Right atrium auricular region (tissue), 2 donors: Measurements from ENCODE around the gene CEP72. TPM values are rescaled to one million over a fixed set of nuclear protein-coding genes. Genes with fewer than 3 reads are reported as not detected.

ENCODE experiments used
- DNase-seq: peaks from one replicate; pipeline ENCODE4 v3.0.0-alpha.2; 2019; ENCODE audit warnings: low spot score
- H3K27ac ChIP-seq, 2 donors: fragments of 200-600 bp; sonication (generic); 1 replicate in 1 of 2; 2 replicates in 1 of 2; pipeline ENCODE4 v1.5.1; 2016 to 2019
- H3K27me3 ChIP-seq, 2 donors: fragments of 200-600 bp; sonication (generic); one replicate each; pipeline versions ENCODE4 v1.5.1 to v1.6.0; 2017 to 2019
- H3K36me3 ChIP-seq: fragments of 200-600 bp; sonication (generic); one replicate; pipeline ENCODE4 v1.5.1; 2016
- H3K4me1 ChIP-seq, 2 donors: fragments of 200-600 bp; sonication (generic); one replicate each; pipeline versions ENCODE4 v1.5.1 to v1.6.0; 2017 to 2019
- H3K4me3 ChIP-seq, 2 donors: fragments of 200-600 bp; sonication (generic); 1 replicate in 1 of 2; 2 replicates in 1 of 2; pipeline ENCODE4 v1.5.1; 2017 to 2019; ENCODE audit warnings: mild to moderate bottlenecking in 1 of 2, moderate library complexity in 1 of 2
- H3K9me3 ChIP-seq, 2 donors: fragments of 200-600 bp; sonication (generic); one replicate each; pipeline ENCODE4 v1.5.1; 2019
- CTCF ChIP-seq, 2 donors: fragments of 200-600 bp; sonication (generic); IDR thresholded peaks; one replicate each; pipeline ENCODE4 v1.5.1; 2019; ENCODE audit warnings: antibody characterized with exemption in 2 of 2
- total RNA-seq, 2 donors: library from RNA; depleted of rRNA; stranded (reverse); fragments of >200 nt; gene quantifications; one replicate each; pipeline ENCODE4 v1.1.0, GENCODE V29; 2016

CEP72 gene
- total RNA-seq, 2 donors from 2014 or later: 0.41 to 1.0 TPM

- peaks cover 12% of the 10 kb centered on the region for H3K36me3 ChIP-seq
- H3K9me3 ChIP-seq: no peaks in the 10 kb centered on the region
- no peaks in the 10 kb centered on the region for H3K4me1 ChIP-seq
- TF ChIP-seq CTCF (IDR thresholded peaks at IDR 0.05): no peak
- DNase-seq: no peak
- no peaks in the 10 kb centered on the region for H3K27me3 ChIP-seq
- no peak overlapping the region for H3K4me3 ChIP-seq
- H3K27ac ChIP-seq: no peak overlapping the region
Measured at GRCh38 chr5:622946-623522, 10.9 kb downstream of the CEP72 start.

GRCh38 chr5:623531-623930, 11.4 kb downstream of the CEP72 start:
- no peaks in the 10 kb centered on the region for H3K27me3 ChIP-seq
- H3K4me1 ChIP-seq: no peaks in the 10 kb centered on the region
- no peak for TF ChIP-seq CTCF (IDR thresholded peaks at IDR 0.05)
- H3K27ac ChIP-seq: no peak overlapping the region
- DNase-seq: no peak
- no peak overlapping the region for H3K4me3 ChIP-seq
- H3K36me3 ChIP-seq: peaks cover 12% of the 10 kb centered on the region
- H3K9me3 ChIP-seq: no peaks in the 10 kb centered on the region

GRCh38 chr5:624118-624950, 12.2 kb downstream of the CEP72 start:
- no peak overlapping the region for H3K27ac ChIP-seq
- no peak for DNase-seq

GRCh38 chr5:624951-625230, 12.8 kb downstream of the CEP72 start:
- no peaks in the 10 kb centered on the region for H3K4me1 ChIP-seq
- H3K4me3 ChIP-seq: no peak overlapping the region
- no peak for TF ChIP-seq CTCF (IDR thresholded peaks at IDR 0.05)
- no peaks in the 10 kb centered on the region for H3K27me3 ChIP-seq
- no peaks in the 10 kb centered on the region for H3K9me3 ChIP-seq
- no peak for DNase-seq
- no peak overlapping the region for H3K27ac ChIP-seq
- peaks cover 6% of the 10 kb centered on the region for H3K36me3 ChIP-seq

More at GRCh38 chr5:624118-624950, 12.2 kb downstream of the CEP72 start:
- H3K9me3 ChIP-seq: no peaks in the 10 kb centered on the region
- H3K4me3 ChIP-seq: no peak overlapping the region
- no peaks in the 10 kb centered on the region for H3K4me1 ChIP-seq
- no peak for TF ChIP-seq CTCF (IDR thresholded peaks at IDR 0.05)
- H3K36me3 ChIP-seq: peaks cover 12% of the 10 kb centered on the region
- H3K27me3 ChIP-seq: no peaks in the 10 kb centered on the region

GRCh38 chr5:625516-625915, 13.4 kb downstream of the CEP72 start:
- Histone ChIP-seq H3K4me3 (no peak overlapping the region), H3K27me3 (no peaks in the 10 kb centered on the region), H3K9me3 (no peaks in the 10 kb centered on the region), H3K4me1 (no peaks in the 10 kb centered on the region), H3K27ac (no peak overlapping the region), H3K36me3 (no peaks in the 10 kb centered on the region)
- no peak for DNase-seq
- TF ChIP-seq CTCF (IDR thresholded peaks at IDR 0.05): no peak
